Keratinocyte (primary cell): Measurements from ENCODE around the gene CMTM7.

ENCODE experiments used
- EZH2 ChIP-seq: IDR thresholded peaks from one replicate; pipeline ENCODE4 v1.6.1; 2012; ENCODE audit warnings: inconsistent platforms, mild to moderate bottlenecking, low read length, moderate library complexity
- TF ChIP-seq, protein P1 (sequence below), 3 experiments: IDR thresholded peaks in 1 of 3; conservative IDR thresholded peaks in 1 of 3; optimal IDR thresholded peaks in 1 of 3; 2 replicates in 2 of 3; 3 replicates in 1 of 3; pipeline versions ENCODE3 to v1.5.1; 2011; ENCODE audit warnings: low read length in 3 of 3, mild to moderate bottlenecking in 3 of 3, moderate library complexity in 2 of 3, control low read depth in 1 of 3, inconsistent platforms in 1 of 3; ENCODE audit not compliant: insufficient read depth in 2 of 3; ENCODE audit errors: extremely low read depth in 1 of 3

DNA sequence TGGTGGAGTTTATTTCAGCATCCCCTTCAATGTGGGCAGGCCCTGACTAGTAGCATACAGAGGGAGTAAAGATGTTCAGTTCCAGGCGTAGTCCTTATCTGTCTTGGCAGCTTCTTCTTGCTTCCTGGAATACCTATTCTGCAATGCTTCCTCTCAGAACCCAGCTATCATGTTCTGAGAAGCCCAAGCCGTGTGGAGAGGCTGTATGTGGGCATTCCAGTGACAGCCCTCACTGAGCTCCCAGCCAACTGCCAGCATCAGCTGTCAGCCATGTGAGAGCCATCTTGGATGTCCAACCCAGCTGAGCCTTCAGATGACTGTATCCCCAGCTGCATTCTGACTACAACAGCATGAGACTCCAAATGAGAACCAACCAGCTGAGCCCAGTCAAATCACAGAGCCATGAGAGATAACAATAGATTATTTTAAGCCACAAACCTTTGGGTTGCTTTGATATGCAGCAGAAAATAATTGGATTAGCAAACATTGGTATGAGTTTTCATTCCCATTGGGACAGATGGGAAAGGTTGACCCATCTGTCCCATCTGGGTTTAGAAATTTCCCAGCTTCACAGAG lies 8.4 kb upstream of the CMTM7 start:
- TF ChIP-seq, protein P1, sequence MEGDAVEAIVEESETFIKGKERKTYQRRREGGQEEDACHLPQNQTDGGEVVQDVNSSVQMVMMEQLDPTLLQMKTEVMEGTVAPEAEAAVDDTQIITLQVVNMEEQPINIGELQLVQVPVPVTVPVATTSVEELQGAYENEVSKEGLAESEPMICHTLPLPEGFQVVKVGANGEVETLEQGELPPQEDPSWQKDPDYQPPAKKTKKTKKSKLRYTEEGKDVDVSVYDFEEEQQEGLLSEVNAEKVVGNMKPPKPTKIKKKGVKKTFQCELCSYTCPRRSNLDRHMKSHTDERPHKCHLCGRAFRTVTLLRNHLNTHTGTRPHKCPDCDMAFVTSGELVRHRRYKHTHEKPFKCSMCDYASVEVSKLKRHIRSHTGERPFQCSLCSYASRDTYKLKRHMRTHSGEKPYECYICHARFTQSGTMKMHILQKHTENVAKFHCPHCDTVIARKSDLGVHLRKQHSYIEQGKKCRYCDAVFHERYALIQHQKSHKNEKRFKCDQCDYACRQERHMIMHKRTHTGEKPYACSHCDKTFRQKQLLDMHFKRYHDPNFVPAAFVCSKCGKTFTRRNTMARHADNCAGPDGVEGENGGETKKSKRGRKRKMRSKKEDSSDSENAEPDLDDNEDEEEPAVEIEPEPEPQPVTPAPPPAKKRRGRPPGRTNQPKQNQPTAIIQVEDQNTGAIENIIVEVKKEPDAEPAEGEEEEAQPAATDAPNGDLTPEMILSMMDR (optimal IDR thresholded peaks at IDR 0.05 in 1 of 3, IDR thresholded peaks at IDR 0.05 in 1 of 3, conservative IDR thresholded peaks at IDR 0.05 in 1 of 3; ENCODE audit: extremely low read depth in 1 of 3, insufficient read depth in 2 of 3, low read length in 3 of 3), result no peak
- no peak for TF ChIP-seq EZH2
